Measurements from ENCODE around the gene ZNF821. TPM values are rescaled to one million over a fixed set of nuclear protein-coding genes. Genes with fewer than 3 reads are reported as not detected.
A peak's percentile ranks its signal among the peaks of the same experiment; 100 is the strongest.

The ZNF821 gene
- total RNA-seq, 3 donors from 2014 or later: 3.7 to 11.1 (median 9.8) TPM

DNA sequence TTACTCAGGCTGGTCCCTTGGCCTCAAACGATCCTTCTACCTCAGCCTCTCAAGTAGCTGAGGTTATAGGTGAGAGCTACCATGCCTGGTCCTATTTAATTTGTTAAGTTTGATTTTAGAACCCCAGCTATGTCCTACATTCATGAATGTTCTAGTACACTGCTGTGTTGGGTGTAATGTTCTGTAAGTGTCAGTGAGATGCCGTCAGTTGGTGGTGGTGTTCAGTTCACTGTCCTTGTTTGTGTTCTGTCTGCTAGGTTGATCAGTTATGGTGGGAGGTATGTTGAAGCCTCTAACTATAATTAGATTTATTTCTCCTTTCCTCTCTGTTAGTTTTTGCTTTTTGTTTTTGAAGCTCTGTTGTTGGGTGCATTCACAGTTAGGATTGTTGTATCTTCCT is 19.6 kb upstream of the ZNF821 start:
- no peak for TF ChIP-seq POLR2AphosphoS5 (IDR thresholded peaks at IDR 0.05)
- TF ChIP-seq, protein P1, sequence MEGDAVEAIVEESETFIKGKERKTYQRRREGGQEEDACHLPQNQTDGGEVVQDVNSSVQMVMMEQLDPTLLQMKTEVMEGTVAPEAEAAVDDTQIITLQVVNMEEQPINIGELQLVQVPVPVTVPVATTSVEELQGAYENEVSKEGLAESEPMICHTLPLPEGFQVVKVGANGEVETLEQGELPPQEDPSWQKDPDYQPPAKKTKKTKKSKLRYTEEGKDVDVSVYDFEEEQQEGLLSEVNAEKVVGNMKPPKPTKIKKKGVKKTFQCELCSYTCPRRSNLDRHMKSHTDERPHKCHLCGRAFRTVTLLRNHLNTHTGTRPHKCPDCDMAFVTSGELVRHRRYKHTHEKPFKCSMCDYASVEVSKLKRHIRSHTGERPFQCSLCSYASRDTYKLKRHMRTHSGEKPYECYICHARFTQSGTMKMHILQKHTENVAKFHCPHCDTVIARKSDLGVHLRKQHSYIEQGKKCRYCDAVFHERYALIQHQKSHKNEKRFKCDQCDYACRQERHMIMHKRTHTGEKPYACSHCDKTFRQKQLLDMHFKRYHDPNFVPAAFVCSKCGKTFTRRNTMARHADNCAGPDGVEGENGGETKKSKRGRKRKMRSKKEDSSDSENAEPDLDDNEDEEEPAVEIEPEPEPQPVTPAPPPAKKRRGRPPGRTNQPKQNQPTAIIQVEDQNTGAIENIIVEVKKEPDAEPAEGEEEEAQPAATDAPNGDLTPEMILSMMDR (IDR thresholded peaks at IDR 0.05): no peak
- no peak for TF ChIP-seq POLR2A (IDR thresholded peaks at IDR 0.05)
- no peaks in the 10 kb centered on the region for H3K9me3 ChIP-seq
- H3K4me3 ChIP-seq: no peak overlapping the region
- no peaks in the 10 kb centered on the region for H3K36me3 ChIP-seq
- no peaks in the 10 kb centered on the region for H3K27me3 ChIP-seq
- DNase-seq (ENCODE audit: low spot score in 2 of 2): no peak
- H3K4me1 ChIP-seq: no peaks in the 10 kb centered on the region
- H3K27ac ChIP-seq: no peak overlapping the region
- intact Hi-C loops (cut with DNase I; ENCODE audit: low total_unique reads): no loop called here

DNA sequence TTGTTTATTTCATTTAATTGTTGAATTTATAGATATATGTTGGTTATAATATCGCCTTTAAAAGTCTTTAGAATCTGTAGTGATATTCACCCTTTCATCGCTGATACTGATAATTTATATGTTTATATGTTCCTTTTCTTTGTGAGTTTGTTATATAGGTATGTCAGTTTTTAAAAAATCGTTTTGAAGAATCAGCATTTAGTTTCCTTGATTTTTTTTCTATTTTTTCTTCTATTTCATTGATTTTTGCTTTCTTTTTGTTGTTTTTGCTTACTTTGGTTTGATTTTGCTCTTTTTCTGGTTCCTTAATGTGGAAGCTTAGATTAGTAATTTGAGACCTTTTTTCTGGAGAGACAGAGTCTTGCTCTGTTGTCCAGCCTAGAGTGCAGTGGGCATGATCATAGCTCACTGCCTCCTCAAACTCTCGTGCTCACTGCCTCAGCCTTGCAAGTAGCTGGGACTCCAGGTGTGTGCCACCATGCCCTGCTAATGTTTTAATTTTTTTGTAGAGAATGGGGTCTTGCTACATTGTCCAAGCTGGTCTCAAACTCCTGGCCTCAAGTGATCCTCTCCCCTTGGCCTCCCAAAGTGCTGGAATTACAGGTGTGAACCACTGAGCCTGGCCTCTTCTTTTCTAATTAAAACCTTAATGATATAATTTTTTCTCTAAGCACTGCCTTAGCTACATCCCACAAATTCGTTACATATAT is 18.8 kb upstream of the ZNF821 start:
- TF ChIP-seq, protein P1 (IDR thresholded peaks at IDR 0.05): no peak
- TF ChIP-seq POLR2AphosphoS5 (IDR thresholded peaks at IDR 0.05): no peak
- TF ChIP-seq POLR2A (IDR thresholded peaks at IDR 0.05): no peak
- Histone ChIP-seq H3K36me3 (no peaks in the 10 kb centered on the region), H3K27ac (no peak overlapping the region), H3K4me3 (no peak overlapping the region), H3K4me1 (no peaks in the 10 kb centered on the region), H3K9me3 (no peaks in the 10 kb centered on the region), H3K27me3 (no peaks in the 10 kb centered on the region)
- DNase-seq (ENCODE audit: low spot score in 2 of 2): no peak
- intact Hi-C loops (cut with DNase I; ENCODE audit: low total_unique reads): no loop called here

DNA sequence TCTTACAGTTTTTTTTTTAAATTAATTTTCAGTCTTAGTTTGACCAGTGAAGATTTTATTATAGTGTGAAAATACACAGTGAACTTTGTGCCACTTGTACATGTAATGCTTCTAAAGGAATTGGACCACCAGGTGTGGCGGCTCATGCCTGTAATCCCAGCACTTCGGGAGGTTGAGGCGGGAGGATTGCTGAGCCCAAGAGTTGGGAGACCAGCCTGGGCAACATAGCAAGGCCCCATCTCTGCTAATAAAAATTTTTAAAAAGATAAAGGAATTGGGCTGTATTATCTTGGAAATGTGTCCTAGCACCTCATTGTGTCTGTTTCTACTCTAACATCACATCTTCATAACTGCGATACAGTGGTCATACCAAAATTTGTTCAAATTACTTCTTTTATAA is 15.2 kb upstream of the ZNF821 start:
- no peak overlapping the region for H3K4me3 ChIP-seq
- no peaks in the 10 kb centered on the region for H3K9me3 ChIP-seq
- H3K36me3 ChIP-seq: no peaks in the 10 kb centered on the region
- no peaks in the 10 kb centered on the region for H3K27me3 ChIP-seq
- peak overlapping the region in 1 of 2 donors; percentile 57 for H3K27ac ChIP-seq
- DNase-seq (ENCODE audit: low spot score in 2 of 2): no peak
- TF ChIP-seq POLR2A (IDR thresholded peaks at IDR 0.05): no peak
- TF ChIP-seq, protein P1 (IDR thresholded peaks at IDR 0.05): no peak
- TF ChIP-seq POLR2AphosphoS5 (IDR thresholded peaks at IDR 0.05): no peak
- H3K4me1 ChIP-seq: peaks cover 0 to 7% of the 10 kb centered on the region in 2 donors
- intact Hi-C loops (cut with DNase I; ENCODE audit: low total_unique reads): no loop called here

DNA sequence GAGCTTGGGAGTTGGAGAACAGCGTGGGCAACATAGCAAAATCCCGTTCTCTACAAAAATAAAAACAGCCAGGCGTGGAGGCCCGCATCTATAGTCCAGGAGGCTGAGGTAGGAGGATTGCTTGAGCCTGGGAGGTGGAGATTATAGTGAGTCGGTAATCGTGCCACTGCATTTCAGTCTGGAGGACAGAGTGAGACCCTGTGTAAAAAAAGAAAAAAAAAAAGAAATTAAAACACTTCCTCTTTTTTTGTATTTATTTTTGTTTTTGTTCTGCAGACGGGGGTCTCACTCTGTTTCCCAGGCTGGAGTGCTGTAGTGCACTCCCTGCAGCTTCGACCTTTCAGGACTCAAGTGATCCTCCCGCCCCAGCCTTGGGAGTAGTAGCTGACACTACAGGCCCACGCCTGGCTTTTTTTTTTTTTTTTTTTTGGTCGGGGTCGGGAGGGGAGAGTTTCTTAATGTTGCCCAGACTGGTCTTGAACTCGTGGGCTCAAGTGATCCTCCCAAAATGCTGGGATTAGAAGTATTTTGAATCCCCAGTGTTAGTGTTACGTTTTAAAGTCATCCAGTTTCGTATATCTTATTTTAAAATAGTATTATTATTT is 12.9 kb upstream of the ZNF821 start:
- H3K9me3 ChIP-seq: no peaks in the 10 kb centered on the region
- H3K27me3 ChIP-seq: no peaks in the 10 kb centered on the region
- H3K36me3 ChIP-seq: no peaks in the 10 kb centered on the region
- peak overlapping the region in 1 of 2 donors; percentile 99 for H3K27ac ChIP-seq
- H3K4me3 ChIP-seq: peak overlapping the region; percentile 69 to 100 (median 88)
- TF ChIP-seq, protein P1 (IDR thresholded peaks at IDR 0.05): no peak
- TF ChIP-seq POLR2A (IDR thresholded peaks at IDR 0.05) (no peak), POLR2AphosphoS5 (IDR thresholded peaks at IDR 0.05) (no peak)
- DNase-seq (ENCODE audit: low spot score in 2 of 2): no peak
- intact Hi-C loops (cut with DNase I; ENCODE audit: low total_unique reads): no loop called here
- H3K4me1 ChIP-seq: peaks cover 0 to 7% of the 10 kb centered on the region in 2 donors

DNA sequence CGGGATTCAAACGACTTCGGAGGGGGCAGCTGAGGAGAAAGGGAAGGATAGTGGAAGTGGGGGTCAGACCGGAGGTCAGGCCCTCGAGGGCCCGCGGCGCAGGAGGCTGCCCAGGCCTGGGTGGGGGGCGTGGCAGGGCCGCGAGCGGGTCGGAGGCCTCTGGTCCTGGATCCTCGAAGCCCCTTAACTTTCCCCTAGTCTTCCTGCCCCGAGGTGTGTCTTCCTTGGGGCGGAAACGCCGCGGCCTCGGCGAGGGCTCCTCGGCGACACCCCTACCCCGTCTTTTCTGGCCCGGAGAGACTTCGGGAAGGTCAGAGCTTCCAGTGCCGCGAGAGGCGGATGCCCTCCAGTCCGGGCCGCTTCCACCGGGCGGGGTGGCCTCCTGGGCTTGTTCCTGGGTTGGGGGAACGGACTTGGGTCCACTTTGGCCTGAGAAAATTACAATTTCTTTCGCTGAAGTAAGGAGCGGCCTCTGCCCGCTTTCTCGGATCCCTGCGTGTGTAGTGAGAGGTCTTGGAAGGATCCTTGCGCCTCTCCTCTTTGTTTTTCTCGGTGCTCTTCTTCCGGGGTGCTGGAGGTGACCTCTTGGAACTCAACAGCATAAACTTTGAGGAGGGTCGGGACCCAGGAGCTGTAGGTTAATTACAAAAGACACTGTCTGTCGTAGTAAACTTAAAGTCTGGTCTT is 11.8 kb upstream of the ZNF821 start:
- H3K4me3 ChIP-seq: peak overlapping the region; percentile 69 to 100 (median 88)
- intact Hi-C loops (cut with DNase I; ENCODE audit: low total_unique reads): no loop called here
- peak; percentile 29 to 56 for DNase-seq (ENCODE audit: low spot score in 2 of 2)
- no peaks in the 10 kb centered on the region for H3K9me3 ChIP-seq
- no peaks in the 10 kb centered on the region for H3K36me3 ChIP-seq
- H3K4me1 ChIP-seq: peaks cover 0 to 7% of the 10 kb centered on the region in 2 donors
- peak overlapping the region; percentile 99 to 100 for H3K27ac ChIP-seq
- no peaks in the 10 kb centered on the region for H3K27me3 ChIP-seq
- peak in 2 of 3 donors; percentile 16 to 37 for TF ChIP-seq POLR2AphosphoS5 (IDR thresholded peaks at IDR 0.05)
- TF ChIP-seq, protein P1 (IDR thresholded peaks at IDR 0.05): no peak

Measured in breast epithelium (tissue), 4 donors.